Caki2 (cell line): ENCODE measurements around the gene KRT17. TPM values are rescaled to one million over a fixed set of nuclear protein-coding genes. Genes with fewer than 3 reads are reported as not detected.

ENCODE experiments used
- DNase-seq: peaks from one replicate; pipeline ENCODE4 v3.0.0-alpha.2; 2015; ENCODE audit warnings: low read depth
- in situ Hi-C: cut with HindIII; loops from 2 replicates; pipeline ENCODE4 v1.10.0; 2016; ENCODE audit warnings: low sequenced_read_pairs, low pct_unique_long_range_greater_than_20kb, mixed read lengths
- total RNA-seq: library from RNA; depleted of rRNA; stranded (reverse); fragments of >200 nt; shearing (Covaris generic); gene quantifications from 2 replicates; pipeline ENCODE4 v1.2.3, GENCODE V29; 2014; ENCODE audit warnings: low replicate concordance; rRNA removed

Gene KRT17
- not detected in 2 replicates for total RNA-seq

GRCh38 chr17:41624208-41625101 is at the start of gene KRT17:
TSS of gene KRT17 (minus strand) at chr17:41624575. CDS start at chr17:41624509, 66 bp downstream.
- in situ Hi-C loops: no loop called here
- DNase-seq: no peak

- no peak for DNase-seq
- in situ Hi-C loops: no loop called here
These were observed 47.8 kb upstream of the KRT17 start for GRCh38 chr17:41672153-41672552.

GRCh38 chr17:41667280-41668041 is 43.1 kb upstream of the KRT17 start:
- no peak for DNase-seq
- in situ Hi-C loops: no loop called here

- DNase-seq: peak; percentile 77
- in situ Hi-C loops: no loop called here
These were observed 42.4 kb upstream of the KRT17 start for GRCh38 chr17:41666708-41667279.

GRCh38 chr17:41666237-41666641 is 41.9 kb upstream of the KRT17 start:
- DNase-seq: peak; percentile 74
- in situ Hi-C loops: no loop called here

GRCh38 chr17:41665566-41666236 is 41.3 kb upstream of the KRT17 start:
- in situ Hi-C loops: no loop called here

GRCh38 chr17:41664587-41665565 is 40.5 kb upstream of the KRT17 start:
- in situ Hi-C loops: no loop called here
- DNase-seq: peak; percentile 36

More at GRCh38 chr17:41665566-41666236, 41.3 kb upstream of the KRT17 start:
- peak; percentile 82 for DNase-seq

GRCh38 chr17:41664172-41664457 is 39.7 kb upstream of the KRT17 start:
- DNase-seq: no peak
- in situ Hi-C loops: no loop called here

GRCh38 chr17:41663451-41664171 is 39.2 kb upstream of the KRT17 start:
- no peak for DNase-seq
- in situ Hi-C loops: no loop called here

GRCh38 chr17:41660221-41660711 is 35.9 kb upstream of the KRT17 start:
- DNase-seq: no peak

GRCh38 chr17:41659427-41660212 is 35.2 kb upstream of the KRT17 start:
- no peak for DNase-seq
- in situ Hi-C loops: no loop called here

More at GRCh38 chr17:41660221-41660711, 35.9 kb upstream of the KRT17 start:
- in situ Hi-C loops: no loop called here

- in situ Hi-C loops: no loop called here
- no peak for DNase-seq
These were observed 34.5 kb upstream of the KRT17 start for GRCh38 chr17:41658846-41659245.

GRCh38 chr17:41657936-41658335 is 33.6 kb upstream of the KRT17 start:
- in situ Hi-C loops: no loop called here
- DNase-seq: no peak

GRCh38 chr17:41657176-41657754 is 32.9 kb upstream of the KRT17 start:
- in situ Hi-C loops: no loop called here
- no peak for DNase-seq

- DNase-seq: no peak
- in situ Hi-C loops: no loop called here
These were observed 32.1 kb upstream of the KRT17 start for GRCh38 chr17:41656249-41657023.
